ENCODE results near the gene FDXACB1. TPM values are rescaled to one million over a fixed set of nuclear protein-coding genes. Genes with fewer than 3 reads are reported as not detected.
A peak's percentile ranks its signal among the peaks of the same experiment; 100 is the strongest.

The FDXACB1 gene
- total RNA-seq, 1 donor from 2014 or later: 1.7 TPM

DNA sequence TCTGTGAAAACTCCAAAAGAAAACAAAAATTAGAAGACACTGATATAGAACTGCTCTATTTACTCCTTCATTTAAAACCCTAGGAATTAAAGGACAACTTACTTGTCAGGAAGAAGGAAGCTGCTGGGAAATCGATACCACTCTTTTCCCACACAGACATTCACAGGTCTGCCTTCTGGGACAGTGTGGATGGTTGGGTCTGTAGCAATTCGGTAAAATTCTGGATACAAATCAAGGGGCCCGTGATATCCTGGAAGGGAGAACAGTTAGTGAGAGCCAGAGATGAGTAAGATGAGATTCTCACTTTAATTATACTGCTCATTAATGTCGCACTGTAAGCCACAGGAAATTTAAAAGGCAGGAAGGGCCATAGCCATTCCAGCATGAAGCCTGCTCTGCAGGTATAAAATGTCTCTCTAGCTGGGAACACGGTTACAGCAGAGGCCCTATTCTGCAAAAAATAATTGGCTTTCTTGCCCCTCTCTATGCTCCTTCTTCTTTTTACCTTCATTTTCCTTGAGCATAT lies 41.5 kb downstream of the FDXACB1 start:
- H3K4me1 Mint-ChIP-seq (ENCODE audit: low read depth, unreplicated experiment): peaks cover 30% of the 10 kb centered on the region
- no peaks in the 10 kb centered on the region for H3K27me3 Mint-ChIP-seq (ENCODE audit: low read depth, unreplicated experiment)
- no peak overlapping the region for H3K4me3 Mint-ChIP-seq (ENCODE audit: unreplicated experiment)
- no peak for DNase-seq (ENCODE audit: low read depth)
- H3K36me3 Mint-ChIP-seq (ENCODE audit: low read depth, unreplicated experiment): peaks cover 5% of the 10 kb centered on the region
- Histone ChIP-seq H3K4me1 (ENCODE audit: insufficient read depth, low read length) (peaks cover 5% of the 10 kb centered on the region), H3K79me2 (ENCODE audit: insufficient read depth, low read length) (no peaks in the 10 kb centered on the region), H3K36me3 (ENCODE audit: insufficient read depth, low read length) (peaks cover 10% of the 10 kb centered on the region), H3K4me3 (ENCODE audit: insufficient read depth, low read depth, low read length) (no peak overlapping the region), H3K27ac (ENCODE audit: low read depth, low read length) (no peak overlapping the region), H3K4me2 (ENCODE audit: low read length) (no peak overlapping the region), H3K27me3 (ENCODE audit: insufficient read depth, low read length) (no peaks in the 10 kb centered on the region), H2AFZ (ENCODE audit: low read depth, low read length) (no peak overlapping the region), H4K20me1 (ENCODE audit: insufficient read depth, low read length) (no peaks in the 10 kb centered on the region), H3K9me3 (ENCODE audit: insufficient read depth, low read depth, low read length) (no peaks in the 10 kb centered on the region), H3K9ac (ENCODE audit: low read length) (no peak overlapping the region)
- TF ChIP-seq, protein P1, sequence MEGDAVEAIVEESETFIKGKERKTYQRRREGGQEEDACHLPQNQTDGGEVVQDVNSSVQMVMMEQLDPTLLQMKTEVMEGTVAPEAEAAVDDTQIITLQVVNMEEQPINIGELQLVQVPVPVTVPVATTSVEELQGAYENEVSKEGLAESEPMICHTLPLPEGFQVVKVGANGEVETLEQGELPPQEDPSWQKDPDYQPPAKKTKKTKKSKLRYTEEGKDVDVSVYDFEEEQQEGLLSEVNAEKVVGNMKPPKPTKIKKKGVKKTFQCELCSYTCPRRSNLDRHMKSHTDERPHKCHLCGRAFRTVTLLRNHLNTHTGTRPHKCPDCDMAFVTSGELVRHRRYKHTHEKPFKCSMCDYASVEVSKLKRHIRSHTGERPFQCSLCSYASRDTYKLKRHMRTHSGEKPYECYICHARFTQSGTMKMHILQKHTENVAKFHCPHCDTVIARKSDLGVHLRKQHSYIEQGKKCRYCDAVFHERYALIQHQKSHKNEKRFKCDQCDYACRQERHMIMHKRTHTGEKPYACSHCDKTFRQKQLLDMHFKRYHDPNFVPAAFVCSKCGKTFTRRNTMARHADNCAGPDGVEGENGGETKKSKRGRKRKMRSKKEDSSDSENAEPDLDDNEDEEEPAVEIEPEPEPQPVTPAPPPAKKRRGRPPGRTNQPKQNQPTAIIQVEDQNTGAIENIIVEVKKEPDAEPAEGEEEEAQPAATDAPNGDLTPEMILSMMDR (IDR thresholded peaks at IDR 0.05; ENCODE audit: insufficient read depth, low read depth, low read length): no peak
- H3K9me3 Mint-ChIP-seq (ENCODE audit: unreplicated experiment): no peaks in the 10 kb centered on the region
- no peak for FAIRE-seq
- no peak overlapping the region for H3K27ac Mint-ChIP-seq (ENCODE audit: unreplicated experiment)

GRCh38 chr11:111836721-111837120 lies 42.2 kb downstream of the FDXACB1 start:
- H3K36me3 ChIP-seq (ENCODE audit: insufficient read depth, low read length): peaks cover 10% of the 10 kb centered on the region
- H3K4me3 Mint-ChIP-seq (ENCODE audit: unreplicated experiment): no peak overlapping the region
- FAIRE-seq: no peak
- DNase-seq (ENCODE audit: low read depth): peak; percentile 37
- H3K4me1 Mint-ChIP-seq (ENCODE audit: low read depth, unreplicated experiment): peaks cover 30% of the 10 kb centered on the region
- H3K36me3 Mint-ChIP-seq (ENCODE audit: low read depth, unreplicated experiment): peaks cover 5% of the 10 kb centered on the region
- H2AFZ ChIP-seq (ENCODE audit: low read depth, low read length): no peak overlapping the region
- H3K27ac Mint-ChIP-seq (ENCODE audit: unreplicated experiment): no peak overlapping the region
- no peaks in the 10 kb centered on the region for H3K9me3 ChIP-seq (ENCODE audit: insufficient read depth, low read depth, low read length)
- no peak overlapping the region for H3K27ac ChIP-seq (ENCODE audit: low read depth, low read length)
- peaks cover 5% of the 10 kb centered on the region for H3K4me1 ChIP-seq (ENCODE audit: insufficient read depth, low read length)
- no peak overlapping the region for H3K4me3 ChIP-seq (ENCODE audit: insufficient read depth, low read depth, low read length)
- no peak overlapping the region for H3K4me2 ChIP-seq (ENCODE audit: low read length)
- no peak overlapping the region for H3K9ac ChIP-seq (ENCODE audit: low read length)
- no peaks in the 10 kb centered on the region for H3K79me2 ChIP-seq (ENCODE audit: insufficient read depth, low read length)
- H3K9me3 Mint-ChIP-seq (ENCODE audit: unreplicated experiment): no peaks in the 10 kb centered on the region
- no peaks in the 10 kb centered on the region for H3K27me3 ChIP-seq (ENCODE audit: insufficient read depth, low read length)
- H3K27me3 Mint-ChIP-seq (ENCODE audit: low read depth, unreplicated experiment): no peaks in the 10 kb centered on the region
- TF ChIP-seq, protein P1 (IDR thresholded peaks at IDR 0.05; ENCODE audit: insufficient read depth, low read depth, low read length): no peak
- no peak for TF ChIP-seq EZH2 (IDR thresholded peaks at IDR 0.05; ENCODE audit: insufficient read depth, low read length)
- no peaks in the 10 kb centered on the region for H4K20me1 ChIP-seq (ENCODE audit: insufficient read depth, low read length)

DNA sequence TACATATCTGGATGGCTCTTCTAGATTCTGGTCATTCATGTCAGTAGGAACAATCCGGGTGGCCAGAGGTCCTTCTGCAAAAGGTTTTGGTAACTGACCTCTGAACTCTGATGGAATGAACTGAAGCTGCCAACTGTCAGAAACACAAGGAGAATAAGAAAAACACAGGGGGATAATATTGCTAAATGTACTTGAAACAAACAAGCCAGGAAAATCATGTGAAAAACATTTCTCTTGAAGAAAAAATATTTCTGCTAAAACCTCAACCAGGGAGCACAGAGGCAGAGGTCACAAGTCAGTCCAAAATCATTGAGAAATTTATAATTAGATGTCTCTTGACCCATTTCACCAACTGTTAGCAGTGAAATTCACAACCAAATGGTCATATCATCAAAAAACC lies 42.8 kb downstream of the FDXACB1 start:
- peaks cover 5% of the 10 kb centered on the region for H3K36me3 Mint-ChIP-seq (ENCODE audit: low read depth, unreplicated experiment)
- H2AFZ ChIP-seq (ENCODE audit: low read depth, low read length): no peak overlapping the region
- H3K4me1 Mint-ChIP-seq (ENCODE audit: low read depth, unreplicated experiment): peaks cover 28% of the 10 kb centered on the region
- peaks cover 5% of the 10 kb centered on the region for H3K4me1 ChIP-seq (ENCODE audit: insufficient read depth, low read length)
- H3K36me3 ChIP-seq (ENCODE audit: insufficient read depth, low read length): peaks cover 10% of the 10 kb centered on the region
- no peaks in the 10 kb centered on the region for H3K27me3 ChIP-seq (ENCODE audit: insufficient read depth, low read length)
- no peak overlapping the region for H3K9ac ChIP-seq (ENCODE audit: low read length)
- no peak overlapping the region for H3K27ac ChIP-seq (ENCODE audit: low read depth, low read length)
- no peaks in the 10 kb centered on the region for H4K20me1 ChIP-seq (ENCODE audit: insufficient read depth, low read length)
- H3K9me3 ChIP-seq (ENCODE audit: insufficient read depth, low read depth, low read length): no peaks in the 10 kb centered on the region
- TF ChIP-seq EZH2 (IDR thresholded peaks at IDR 0.05; ENCODE audit: insufficient read depth, low read length): no peak
- TF ChIP-seq, protein P1 (IDR thresholded peaks at IDR 0.05; ENCODE audit: insufficient read depth, low read depth, low read length): no peak
- H3K4me3 Mint-ChIP-seq (ENCODE audit: unreplicated experiment): no peak overlapping the region
- no peaks in the 10 kb centered on the region for H3K27me3 Mint-ChIP-seq (ENCODE audit: low read depth, unreplicated experiment)
- H3K27ac Mint-ChIP-seq (ENCODE audit: unreplicated experiment): no peak overlapping the region
- no peaks in the 10 kb centered on the region for H3K79me2 ChIP-seq (ENCODE audit: insufficient read depth, low read length)
- H3K9me3 Mint-ChIP-seq (ENCODE audit: unreplicated experiment): no peaks in the 10 kb centered on the region
- no peak overlapping the region for H3K4me3 ChIP-seq (ENCODE audit: insufficient read depth, low read depth, low read length)
- DNase-seq (ENCODE audit: low read depth) (no peak), FAIRE-seq (no peak)
- H3K4me2 ChIP-seq (ENCODE audit: low read length): no peak overlapping the region

All from astrocyte (in vitro differentiated cells and primary cell).